Measurements from ENCODE around the gene MXRA7.
"Not testable (repeated sequence)": the region's sequence is repeated elsewhere in the genome, so short reads cannot be mapped to it uniquely, and the experiment has no call there.

Gene MXRA7

GRCh38 chr17:76714822-76715495, 4.2 kb upstream of the MXRA7 start:
- no peak for DNase-seq

DNA sequence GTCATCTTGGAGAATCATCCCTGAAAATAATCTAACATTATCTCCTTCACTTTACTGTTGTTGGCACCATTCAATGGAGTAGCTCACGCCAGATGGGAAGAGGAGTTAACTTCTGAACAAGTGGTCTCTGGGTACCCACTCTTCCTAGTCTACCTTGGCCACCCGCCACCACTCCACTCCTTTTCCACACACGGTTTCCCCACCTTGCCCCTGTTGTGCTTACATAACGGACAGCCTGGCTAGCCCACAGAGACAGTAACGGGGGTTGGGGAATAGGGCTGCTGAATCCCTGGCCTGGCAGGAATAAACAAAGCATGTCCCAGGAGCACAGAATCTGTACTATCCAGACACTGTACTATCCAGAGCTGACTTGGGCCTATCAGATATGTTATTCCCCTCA, 3.6 kb upstream of the MXRA7 start:
- no peak for DNase-seq

- DNase-seq = no peak
Measured at GRCh38 chr17:76713765-76714164, 3.0 kb upstream of the MXRA7 start.

DNA sequence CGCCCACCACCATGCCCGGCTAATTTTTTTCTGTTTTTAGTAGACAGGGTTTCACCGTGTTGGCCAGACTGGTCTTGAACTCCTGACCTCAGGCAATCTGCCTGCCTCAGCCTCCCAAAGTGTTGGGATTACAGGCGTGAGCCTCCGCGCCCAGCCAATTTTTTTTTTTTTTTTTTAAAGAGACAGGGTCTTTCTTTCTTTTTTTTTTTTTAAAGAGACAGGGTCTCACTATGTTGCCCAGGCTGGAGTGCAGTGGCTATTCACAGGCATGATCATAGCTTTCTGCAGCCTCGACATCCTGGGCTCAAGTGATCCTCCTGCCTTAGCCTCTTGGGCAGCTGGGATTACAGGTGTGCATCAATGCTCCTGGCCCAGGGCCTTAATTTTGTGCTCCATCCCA, 1.6 kb upstream of the MXRA7 start:
- DNase-seq = not testable (repeated sequence)

DNA sequence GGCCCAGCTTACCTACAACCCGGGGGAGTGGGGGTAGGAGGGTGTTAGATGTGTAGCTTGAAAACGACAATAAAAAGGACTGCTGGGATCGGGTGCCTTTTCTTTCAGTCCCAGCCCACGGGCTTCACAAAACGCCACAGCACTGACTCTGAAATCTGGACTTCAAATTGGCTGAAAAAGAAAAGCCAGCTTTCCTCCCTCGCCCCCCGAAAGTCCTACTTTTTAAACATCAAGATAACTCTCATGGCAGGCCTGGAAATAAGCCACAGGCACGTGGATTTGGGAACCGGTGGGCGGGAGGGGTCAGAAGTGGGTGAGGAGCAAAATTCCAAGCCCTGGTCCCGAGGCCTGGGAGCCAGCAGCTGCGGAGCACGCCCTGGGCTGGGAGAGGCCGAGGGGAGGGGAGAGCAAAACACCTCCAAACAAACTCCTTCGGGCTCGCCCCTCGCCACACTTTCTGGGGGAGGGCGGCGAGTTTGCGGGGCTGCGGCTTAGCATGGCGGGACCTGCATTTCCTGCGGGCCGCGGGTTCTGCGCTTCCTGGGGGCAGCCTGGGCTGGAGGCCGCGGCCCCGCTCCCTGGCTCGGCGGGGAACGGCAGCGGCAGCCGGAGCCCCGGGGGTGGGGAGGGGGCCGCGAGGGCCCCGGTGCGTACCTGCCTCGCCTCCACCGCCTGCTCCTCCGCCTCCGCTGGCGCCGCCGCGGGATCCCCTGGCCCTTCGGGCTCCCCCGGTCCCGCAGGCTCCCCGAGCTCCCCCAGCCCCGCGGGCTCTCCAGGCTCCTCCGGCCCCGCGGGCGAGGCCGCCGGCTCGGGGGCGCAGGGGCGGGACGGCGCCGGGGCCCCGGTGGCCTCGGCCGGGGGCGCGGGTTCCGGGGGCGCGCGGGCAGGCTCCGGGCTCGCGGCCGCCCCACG, 558 bp downstream of the MXRA7 start:
- not testable (repeated sequence) for DNase-seq

GRCh38 chr17:76709077-76709950, 1.5 kb downstream of the MXRA7 start:
- DNase-seq = no peak

- DNase-seq = no peak
Measured at GRCh38 chr17:76707985-76708807, 2.6 kb downstream of the MXRA7 start.

DNA sequence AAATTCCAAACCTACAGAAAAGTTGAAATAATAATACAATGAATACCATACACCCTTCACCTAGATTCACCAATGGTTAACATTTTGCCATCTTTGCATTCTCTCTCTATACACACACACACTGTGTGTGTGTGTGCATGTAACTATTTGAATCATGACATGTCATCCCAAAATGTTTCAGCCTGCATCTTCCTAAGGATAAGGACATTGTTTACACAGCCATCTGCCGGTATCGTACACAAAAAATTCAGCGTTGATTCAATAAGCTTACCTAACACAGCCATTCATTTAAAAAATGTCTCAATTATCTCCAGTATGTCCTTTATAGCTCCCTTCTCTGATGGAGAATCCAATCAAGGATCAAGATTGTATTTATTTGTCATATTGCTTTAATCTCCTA, 3.9 kb downstream of the MXRA7 start:
- no peak for DNase-seq

DNA sequence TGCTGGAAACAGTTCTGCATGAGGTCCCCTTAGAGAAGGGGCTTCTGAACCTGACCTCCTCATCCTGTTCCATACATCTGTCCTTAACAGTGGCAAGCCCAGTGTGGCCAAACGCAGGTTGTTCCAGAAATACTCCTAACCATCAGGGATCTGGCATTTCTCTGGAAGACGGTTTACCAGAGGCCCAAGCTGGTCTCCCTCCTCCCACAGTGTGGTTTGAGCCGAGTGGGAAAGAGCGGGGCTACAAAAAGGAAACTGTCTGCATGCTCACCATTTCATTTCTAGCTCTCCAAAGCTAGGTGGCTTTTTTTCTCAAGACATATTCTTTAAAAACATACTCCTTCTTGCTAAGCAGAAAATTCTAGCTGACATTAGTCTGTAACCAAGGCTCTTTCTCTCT, 6.0 kb downstream of the MXRA7 start:
- DNase-seq = no peak

DNA sequence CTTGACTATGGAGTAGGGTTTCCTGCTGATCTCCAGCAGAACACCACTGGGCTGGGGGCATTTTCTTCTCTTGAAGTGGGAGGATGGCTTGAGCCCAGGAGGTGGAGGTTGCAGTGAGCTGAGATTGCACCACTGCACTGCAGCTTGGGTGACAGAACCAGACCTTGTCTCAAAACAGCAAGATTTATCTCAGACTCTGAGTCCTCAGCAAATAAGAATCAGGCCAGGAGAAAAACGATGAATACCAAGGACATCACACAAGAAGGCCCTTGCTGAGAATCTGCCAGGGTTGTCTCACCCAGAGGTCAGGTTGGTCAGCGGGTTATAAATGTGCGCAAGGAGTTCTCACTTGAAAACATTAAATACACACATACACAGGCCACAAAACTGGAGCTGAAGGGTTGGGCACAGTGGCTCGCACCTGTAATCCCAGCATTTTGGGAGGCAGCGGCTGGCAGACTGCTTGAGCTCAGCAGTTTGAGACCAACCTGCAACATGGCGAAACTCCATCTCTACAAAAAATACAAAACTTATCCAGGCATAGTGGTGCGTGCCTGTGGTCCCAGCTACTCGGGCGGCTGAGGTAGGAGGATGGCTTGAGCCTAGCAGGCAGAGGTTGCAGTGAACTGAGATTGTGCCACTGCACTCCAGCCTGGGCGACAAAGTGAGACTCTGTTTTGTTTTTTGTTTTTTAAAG, 7.7 kb downstream of the MXRA7 start:
- DNase-seq = no peak

GRCh38 chr17:76702076-76702475, 8.7 kb downstream of the MXRA7 start:
- no peak for DNase-seq

DNA sequence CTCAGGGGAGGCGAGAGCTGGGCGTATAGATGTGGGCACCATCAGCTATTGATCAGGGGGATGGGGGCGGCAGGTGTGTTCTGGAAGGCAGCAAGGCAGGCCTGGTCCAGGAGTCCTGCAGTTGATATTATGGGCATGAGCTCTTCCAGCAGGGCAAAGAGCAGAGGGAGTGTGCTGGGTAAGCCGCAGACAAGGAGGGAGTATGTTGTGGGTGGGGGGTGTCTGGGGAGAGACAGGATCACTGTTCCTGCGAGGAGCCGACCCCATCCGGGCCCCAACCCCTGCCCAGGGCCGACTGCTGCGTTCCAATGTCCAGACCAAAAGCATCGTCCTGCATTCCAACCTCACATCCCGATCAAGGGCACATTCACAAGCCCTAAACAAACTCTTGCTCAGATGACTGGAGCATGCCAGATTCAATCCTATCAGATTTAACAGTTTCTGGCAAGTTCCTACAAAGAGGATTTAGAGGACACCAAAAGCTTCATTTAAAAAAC, 9.2 kb downstream of the MXRA7 start:
- DNase-seq = no peak

DNA sequence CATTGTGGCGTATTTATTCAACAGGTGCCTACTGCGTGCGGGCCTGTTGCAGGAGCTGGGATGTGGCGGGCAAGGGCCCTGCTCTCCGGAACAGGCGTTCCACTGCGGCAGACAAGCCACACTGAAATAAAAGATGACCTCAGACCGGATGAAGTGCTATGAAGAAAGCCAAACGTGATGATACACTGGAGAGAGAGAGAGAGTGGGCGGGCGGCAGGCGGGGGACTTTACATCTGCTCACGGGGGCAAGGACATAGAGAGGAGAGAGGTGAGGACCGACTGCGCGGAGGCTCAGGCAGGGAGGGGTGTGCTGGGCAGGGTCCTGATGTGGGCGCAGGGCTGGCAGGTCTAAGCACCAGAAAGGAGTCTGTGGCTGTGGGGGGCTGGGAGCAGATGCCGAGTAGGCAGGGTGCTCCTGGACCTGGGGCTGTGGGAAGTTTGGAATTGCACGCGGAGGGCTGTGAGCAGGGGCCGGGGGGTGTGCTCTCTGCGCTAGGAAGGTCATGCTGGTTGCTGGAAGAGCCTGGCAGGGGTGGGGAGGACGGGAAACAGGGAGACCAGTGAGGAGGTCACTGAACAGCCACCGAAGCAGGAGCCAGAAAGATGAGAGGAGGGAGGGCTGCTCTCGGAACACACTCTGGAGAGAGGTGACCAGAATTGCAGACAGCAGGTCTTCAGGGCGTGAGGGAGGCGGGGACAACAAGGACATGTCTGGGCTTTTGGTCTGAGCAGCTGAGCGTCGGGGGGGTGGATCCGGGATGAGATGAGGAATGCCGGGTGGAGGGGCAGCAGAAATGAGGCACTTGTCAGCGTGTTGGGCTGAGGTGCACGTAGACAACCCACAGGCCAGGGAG, 9.9 kb downstream of the MXRA7 start:
- no peak for DNase-seq

- no peak for DNase-seq
Measured at GRCh38 chr17:76700270-76700616, 10.5 kb downstream of the MXRA7 start.

DNA sequence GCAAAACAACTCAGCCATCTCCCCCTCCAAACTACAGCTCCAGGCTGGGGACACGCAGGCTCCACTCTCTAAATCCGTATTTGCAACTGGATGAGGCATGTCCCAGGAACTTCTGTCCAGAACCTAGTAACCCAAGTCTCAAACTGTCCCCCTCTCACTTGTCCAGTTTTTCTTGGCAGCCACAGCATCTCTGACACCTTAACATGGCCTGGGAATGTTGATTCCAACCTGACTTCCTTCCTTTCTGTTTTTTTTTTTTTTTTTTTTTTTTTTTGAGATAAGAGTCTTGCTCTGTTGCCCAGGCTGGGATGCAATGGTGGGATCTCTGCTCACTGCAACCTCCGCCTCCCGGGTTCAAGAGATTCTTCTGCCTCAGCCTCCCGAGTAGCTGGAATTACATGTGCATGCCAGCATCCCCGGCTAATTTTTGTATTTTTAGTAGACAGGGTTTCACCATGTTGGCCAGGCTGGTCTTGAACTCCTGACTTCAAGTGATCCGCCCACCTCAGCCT, 12.2 kb downstream of the MXRA7 start:
- DNase-seq = not testable (repeated sequence)

DNA sequence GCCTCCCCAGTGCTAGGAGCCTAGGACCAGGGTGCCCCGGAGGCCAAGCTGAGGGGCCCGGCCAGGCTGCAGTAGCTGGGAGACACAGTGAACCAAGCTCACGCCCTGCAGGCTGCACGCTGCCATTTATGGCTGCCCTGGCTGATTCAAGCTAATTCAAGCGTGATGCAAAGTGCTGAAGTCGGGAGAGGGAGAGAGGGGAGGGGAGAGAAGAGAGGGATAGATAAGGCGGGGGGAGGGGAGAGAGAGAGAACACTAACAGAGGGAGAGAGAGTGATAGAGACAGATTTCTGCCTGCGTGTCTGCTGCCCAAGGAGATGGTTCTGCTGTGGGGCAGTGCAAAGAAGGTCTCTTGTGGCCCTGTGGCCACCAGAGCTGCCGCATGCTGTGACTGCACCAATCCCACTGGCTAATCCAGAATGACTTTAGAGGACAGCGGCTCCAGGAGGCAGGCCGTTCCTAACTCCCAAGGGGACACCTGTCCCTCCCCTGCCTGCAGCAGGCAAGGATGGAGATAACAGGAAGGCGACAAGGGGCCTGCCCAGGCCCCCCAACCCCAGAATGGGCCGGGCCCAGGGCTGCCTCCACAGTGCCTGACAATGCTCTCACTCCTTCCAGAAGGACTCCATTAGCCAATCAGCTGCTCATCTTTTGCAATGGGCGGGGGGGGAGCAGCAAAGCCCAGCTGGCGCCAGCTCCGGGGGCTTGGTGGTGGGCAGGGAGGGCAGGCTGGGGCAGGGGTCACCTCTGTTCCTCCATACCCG, 12.9 kb downstream of the MXRA7 start:
- DNase-seq = no peak

DNA sequence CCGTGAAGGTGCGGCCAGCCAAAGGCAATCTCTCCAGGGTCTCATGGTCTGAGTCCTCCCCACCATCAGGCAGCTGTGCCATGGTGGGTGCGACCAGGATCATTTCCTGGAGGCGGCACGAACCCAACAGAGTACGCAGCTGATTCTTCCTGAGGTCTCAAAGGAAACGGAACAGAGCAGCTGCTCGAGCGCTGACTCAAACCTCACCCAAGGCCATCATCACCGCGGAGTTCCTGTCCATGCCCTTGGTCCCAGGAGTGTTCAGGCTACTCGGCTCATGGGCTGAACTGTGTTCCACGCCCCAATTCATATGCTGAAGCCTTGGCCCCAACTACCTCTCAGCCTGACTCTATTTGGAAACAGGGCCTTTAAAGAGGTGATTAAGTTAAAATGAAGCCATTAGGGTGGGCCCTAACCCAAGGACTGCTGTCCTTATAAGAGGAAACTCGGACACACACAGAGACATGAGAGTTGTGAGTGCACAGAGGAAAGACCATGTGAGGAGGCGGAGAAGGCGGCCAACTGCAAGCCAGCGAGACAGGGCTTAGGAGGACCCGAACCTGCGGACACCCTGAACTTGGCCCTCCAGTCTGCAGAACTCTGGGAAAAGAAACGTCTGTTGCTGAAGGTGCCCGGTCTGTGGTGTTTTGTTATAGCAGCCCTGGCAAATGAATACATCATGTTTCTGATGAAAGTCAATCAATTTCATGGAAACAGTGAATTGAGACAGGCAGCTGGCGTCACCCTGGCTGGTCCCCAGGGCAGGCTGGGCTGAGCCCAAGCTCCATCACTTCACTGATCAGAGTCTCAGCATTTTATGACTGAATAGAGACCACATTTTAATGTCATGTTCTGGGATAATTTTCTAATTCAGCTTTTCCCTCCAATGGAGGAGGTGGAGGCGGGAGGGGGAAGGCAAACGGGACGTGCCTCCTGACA, 13.7 kb downstream of the MXRA7 start:
- no peak for DNase-seq

DNA sequence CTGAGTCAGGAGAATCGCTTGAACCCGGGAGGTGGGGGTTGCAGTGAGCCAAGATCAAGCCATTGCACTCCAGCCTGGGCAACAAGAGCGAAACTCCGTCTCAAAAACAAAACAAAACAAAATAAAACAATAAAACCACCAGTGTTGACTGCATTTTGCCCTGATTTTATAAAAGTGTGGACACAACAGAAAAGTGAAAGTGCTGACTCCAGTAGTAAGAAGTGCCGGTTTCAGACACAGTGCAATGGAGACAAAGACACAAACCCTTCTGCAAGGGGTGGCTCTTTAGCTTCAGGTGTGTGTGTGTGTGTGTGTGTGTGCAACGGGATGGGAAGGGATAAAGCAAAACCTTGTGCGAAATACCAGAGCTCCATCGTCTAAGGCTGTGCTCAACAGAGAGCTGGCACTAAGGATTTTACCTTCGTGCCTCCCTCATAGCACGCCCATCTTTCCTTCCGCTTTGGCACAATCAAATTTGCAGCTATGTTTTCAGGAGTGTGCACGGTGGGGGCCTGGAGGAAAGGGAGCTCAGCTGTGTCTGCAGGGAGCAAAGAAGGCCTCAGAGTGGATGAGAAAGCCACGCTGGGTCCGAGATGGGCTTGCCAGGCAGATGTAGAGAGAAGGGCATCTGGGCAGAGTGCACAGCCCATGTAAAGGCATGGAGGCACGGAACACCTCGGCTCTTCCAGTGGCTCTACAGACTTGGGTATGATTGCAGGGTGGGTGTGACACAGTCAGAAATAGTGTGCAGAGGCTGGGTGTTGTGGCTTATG, 15.5 kb downstream of the MXRA7 start:
- no peak for DNase-seq

All from NCI-H2081 treated with DMSO at 0.1 percent for 48 hours (cell line).